ENCODE measurements around the gene SETDB1.

GRCh38 chr1:150976401-150976821 lies 50.2 kb downstream of the SETDB1 start:
- TF ChIP-seq CTCF (IDR thresholded peaks at IDR 0.05; ENCODE audit: insufficient read depth, low read depth, low read length), result no peak
- no peak for TF ChIP-seq EZH2 (IDR thresholded peaks at IDR 0.05; ENCODE audit: insufficient read depth, low read length)

All from astrocyte (in vitro differentiated cells and primary cell).